Mucosa of gallbladder (tissue), 1 donor: ENCODE results near the gene TMTC1. TPM values are rescaled to one million over a fixed set of nuclear protein-coding genes. Genes with fewer than 3 reads are reported as not detected.
"Not testable (repeated sequence)": the region's sequence is repeated elsewhere in the genome, so short reads cannot be mapped to it uniquely, and the experiment has no call there.

ENCODE experiments used
- DNase-seq: peaks from one replicate; pipeline ENCODE4 v3.0.0-alpha.2; 2020; ENCODE audit warnings: low spot score
- total RNA-seq: library from RNA; stranded (reverse); gene quantifications from one replicate; pipeline ENCODE4 v1.2.1, GENCODE V29; 2021
- donor health status: DM: no; HTN: no; CAD: no.

Gene TMTC1
- total RNA-seq, 1 donor from 2014 or later: 20.6 TPM

DNA sequence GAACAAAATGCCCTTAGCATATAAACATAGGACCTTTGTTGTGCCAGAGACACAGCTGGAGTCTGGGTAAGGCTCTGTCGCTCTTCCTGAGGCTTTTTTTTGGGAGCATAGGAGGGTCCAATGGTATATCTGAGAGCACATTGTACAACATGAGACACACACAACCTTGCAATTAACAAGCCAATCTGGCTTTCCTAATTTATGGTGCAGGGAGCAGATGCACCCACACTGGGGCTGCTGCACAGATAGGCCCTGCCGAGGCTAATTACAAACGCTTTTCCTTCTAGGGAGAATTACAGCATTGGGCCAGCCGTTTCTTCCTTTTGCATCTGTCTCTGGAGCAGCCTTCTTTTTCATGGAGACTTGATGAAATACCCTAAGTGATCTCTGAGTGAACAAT lies 211.3 kb downstream of the TMTC1 start:
- no peak for DNase-seq

DNA sequence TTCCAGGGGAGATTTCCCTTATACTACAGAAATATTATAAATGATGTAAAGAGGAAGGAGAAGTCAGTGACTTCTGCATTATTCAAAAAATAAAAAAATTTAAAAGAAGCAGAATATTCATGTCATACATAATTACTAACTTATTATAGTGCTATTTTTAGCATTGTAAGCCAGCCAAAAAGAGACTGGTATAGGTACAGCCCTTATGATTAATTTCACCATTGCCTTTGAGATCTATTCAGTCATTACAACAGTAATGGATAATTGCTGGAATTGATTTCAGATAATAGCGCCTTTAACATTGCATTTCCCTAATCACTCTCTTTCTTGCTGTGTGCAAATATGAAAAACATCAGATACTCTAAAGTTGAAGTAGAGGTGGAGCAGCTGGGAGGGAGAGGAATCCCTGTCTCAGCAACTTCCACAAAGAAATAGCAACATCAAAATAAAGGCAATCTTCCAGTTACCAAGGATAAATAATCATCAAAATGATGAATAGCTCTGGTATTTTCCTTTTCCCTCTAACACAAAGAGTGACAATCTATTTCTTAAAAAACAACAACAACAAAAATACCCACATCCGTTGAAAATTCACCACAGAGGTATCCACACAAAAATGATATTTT lies 214.5 kb downstream of the TMTC1 start:
- DNase-seq: no peak

DNA sequence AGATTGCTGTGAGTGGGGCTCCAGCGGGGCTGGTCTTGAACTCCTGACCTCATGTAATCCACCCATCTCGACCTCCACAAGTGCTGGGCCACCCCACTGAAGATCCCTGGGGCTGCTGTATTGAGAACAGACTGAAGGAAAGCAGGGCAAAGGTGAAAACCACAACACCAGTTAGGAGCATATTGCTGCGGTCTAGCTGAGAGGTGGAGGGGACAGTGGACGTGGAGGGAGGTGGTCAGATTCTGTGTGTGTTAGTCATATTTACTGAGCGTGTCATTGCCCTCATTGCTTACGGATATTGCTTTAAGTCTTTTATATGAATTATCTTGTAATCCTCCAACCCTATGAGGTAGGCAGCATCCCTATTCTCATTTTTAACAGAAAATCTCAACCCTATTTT lies 217.3 kb downstream of the TMTC1 start:
- DNase-seq: no peak

DNA sequence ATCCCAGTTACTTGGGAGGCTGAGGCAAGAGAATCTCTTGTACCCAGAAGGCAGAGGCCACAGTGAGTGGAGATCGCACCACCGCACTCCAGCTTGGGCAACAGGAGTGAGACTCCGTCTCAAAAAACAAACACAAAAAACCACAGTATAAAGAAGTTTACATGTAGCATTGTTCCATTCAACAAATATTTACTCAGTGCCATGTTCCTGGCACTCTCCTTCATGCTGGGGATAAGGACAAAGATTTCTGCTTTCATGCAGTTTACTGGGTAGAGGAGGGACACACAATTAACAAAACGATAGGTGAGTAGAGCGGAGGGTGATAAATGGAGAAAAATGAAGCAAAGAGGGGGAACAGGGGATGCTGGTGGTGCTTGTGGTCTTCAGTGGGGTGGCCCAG lies 218.0 kb downstream of the TMTC1 start:
- DNase-seq: no peak

DNA sequence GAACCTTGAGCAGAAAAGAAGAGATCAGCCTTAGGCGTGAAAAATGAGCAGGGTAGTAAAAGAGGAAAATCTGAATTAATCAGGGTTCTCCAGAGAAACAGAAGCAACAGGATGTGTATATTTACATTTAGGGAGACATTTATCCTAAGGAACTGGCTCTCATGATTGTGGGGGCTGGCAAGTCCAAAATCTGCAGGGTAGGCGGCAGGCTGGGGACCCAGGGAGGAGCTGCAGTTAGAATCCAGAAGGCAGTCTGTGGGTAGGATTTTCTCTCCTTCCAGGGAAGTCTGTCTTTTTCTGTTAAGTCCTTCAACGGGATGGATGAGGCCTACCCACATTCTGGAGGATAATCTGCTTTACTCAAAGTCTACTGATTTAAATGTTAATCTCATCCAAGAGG lies 218.8 kb downstream of the TMTC1 start:
- no peak for DNase-seq

DNA sequence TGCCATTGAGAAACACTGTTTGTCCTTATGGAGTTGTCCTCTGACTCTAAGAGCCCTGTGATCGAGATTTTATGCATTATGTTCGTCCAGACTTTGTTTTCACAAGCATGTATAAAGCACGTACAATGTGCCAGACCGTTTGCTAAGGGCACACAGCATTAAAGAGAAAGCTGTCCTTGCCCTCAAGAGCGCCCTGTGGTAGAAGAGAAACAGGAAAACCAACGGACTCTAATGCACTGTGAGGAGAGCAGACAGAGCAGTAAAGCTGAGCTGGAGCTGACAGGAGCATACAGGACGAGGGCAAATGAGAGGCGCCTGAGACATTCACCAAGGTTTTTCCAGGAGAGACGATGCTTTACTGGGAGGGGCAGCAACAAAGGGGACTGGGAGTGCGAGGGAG lies 220.1 kb downstream of the TMTC1 start:
- no peak for DNase-seq

DNA sequence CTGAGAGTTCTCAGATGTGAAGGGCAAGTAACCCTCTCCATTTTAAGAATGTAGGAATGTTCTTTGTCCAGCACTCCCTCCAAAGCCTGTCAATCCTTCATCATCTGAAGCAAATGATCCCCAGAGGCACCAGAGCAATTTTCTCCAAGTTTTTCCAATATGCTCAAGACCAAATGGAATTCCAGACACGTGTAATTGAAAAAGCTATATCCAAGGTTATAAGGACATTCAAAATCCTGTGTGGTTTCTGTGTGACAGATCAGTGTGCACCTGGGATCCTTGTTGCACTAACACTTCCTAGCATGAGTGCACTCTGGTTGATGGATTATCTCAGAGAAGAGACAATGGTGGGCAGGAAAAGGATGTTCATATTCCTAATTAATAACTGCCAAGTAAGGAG lies 220.7 kb downstream of the TMTC1 start:
- DNase-seq: no peak

DNA sequence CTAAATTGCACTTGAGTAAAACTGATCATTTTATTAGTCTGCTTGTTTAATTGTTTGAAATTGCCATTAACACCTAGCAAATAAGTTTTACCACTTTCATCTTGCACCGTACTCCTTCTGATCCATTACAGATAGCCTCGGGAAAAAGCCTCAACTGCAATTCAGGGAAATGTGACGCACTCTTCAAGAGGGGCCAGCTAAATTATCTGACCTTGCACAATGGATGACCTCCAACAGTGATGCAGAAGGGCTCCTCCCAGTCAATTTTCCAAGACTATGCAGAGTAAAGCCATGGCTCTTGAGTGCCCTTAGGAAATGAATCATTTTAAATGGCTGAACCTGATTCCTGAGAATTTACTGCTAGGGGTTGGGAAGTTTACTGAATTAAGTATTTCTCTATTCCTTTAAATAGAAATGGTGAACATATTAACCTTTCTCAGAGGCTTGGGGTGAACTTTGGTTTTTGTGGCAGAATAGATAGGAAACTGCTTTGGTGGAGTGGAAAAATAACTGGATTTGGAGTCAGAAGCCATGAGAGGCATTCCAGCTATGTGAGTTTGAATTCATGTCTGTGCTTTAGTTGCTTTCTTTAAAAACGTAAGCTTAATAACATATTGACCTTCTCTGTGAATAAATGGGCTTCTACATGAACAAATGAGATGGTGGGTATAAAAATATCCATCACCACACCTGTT lies 221.5 kb downstream of the TMTC1 start:
- no peak for DNase-seq

DNA sequence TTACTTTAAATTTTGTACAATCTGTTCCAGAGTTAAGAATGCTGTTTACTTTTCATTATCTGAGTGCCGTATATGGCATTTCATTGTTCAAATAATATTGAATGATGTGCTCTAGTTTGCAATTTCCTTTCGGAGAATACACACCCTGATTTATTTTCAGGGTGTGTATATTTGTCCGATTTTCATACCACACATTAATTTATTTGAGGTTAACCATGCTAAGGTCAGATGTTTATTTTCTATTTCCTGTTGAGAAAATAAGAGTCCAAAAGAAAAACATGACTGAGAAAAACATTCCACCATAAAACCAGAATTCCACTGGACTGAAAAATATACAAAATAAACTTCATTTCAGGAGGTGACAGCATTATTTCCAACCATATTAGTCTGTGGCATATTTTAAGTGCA lies 222.1 kb downstream of the TMTC1 start:
- DNase-seq: no peak

DNA sequence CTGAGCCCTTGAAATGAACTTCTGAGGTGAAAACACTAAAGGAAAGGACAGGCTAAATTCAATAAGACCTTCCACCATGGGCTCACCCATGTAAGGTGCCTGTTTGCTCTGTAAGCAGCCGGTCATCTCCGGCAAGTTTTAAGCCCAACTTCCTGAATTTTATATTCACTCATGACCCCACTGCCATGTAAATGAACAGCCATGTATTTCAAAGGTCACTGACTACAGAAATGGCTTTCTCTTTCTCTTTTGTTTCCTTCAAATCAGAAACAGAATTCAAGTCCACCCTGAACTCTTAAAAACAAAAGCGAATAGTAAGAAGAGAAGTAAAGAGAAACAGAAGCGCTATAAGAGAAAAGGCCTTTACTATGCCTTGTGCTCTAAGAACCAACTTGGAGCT lies 224.5 kb downstream of the TMTC1 start:
- no peak for DNase-seq

DNA sequence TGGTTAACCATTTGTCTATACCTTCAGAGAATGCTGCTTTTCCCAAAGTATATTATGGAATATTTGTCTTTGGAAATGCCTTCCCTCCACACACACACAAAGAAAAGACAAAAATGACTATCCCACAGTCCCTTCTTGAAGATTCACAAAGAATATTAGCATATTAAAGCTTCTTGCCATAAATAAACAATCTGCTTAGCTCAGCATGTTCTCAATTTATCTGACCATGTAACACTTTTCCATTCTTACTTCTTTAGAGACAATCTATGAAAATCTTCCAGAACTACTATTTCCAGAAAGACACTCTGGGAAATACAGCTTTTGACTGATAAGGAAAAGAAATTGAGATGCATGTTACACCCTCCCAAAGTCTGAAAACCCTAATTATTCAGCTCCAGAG lies 227.4 kb downstream of the TMTC1 start:
- DNase-seq: no peak

DNA sequence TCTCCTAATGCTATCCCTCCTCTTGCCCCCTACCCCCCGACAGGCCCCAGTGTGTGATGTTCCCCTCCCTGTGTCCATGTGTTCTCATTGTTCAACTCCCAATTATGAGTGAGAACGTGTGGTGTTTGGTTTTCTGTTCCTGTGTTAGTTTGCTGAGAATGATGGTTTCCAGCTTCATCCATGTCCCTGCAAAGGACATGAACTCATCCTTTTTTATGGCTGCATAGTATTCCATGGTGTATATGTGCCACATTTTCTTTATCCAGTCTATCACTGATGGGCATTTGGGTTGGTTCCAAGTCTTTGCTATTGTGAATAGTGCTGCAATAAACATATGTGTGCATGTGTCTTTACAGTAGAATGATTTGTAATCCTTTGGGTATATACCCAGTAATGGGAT lies 228.3 kb downstream of the TMTC1 start:
- DNase-seq: not testable (repeated sequence)

DNA sequence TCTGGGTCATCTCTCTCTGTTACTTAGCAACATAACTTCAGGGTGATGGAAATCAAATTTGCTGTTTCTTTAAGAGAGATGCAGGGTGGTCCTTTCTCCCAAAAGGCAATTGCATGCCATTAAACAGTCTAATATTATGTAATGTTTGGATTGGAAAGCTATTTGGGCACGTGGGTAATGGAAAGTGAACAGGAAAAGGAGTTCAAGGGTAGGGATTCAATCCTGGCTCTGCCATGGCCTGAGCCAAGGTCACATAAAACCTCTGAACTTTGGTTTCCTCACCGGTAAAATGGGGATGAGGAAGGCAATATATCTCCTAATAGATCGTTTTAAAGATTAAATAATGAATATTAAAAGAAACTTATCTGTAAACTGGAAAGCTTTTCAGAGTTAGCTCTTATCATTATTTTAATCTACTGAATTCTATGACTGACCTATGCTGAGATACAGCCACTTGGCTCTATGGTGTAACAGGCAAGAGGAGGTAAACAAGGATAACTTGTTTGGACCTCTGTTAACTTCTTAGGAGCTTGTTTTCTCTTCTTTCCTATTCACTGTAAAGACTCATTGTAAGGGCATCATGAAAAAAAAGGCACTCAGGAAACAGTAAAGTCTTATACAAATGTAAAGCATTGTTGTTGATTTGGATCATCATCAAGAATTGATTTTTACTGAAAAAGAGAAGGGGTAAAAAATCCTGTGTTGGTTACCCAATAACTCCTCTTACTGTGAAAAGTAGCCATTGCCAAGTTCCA lies 230.6 kb downstream of the TMTC1 start:
- no peak for DNase-seq

DNA sequence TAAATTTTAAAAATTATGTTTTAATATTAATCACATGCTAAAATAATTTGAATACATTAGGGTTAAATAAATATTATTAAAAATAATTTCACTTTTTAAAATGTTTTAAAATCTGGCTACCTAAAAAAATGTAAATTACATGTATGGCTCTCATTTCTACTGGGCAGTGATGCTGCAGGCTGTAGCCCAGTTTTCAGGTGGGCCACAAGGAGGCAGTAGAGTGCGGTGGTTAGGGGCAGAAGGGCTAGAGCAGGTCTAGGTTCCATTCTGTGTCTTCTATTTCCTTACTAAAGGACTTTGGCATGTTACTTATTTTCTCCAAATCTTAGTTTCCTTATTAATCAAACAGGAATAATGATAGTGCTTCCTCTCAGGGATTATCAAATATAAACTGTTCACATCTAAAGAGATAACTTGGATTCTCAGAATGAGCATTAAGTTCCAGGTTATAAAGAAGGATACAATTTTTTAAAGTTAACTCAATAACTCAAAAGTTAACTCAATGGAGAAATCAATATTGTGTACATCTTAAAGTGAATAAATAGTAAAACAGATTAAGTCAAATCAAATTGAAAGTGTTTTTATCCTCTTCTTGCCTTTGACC lies 231.3 kb downstream of the TMTC1 start:
- peak; percentile 52 for DNase-seq

DNA sequence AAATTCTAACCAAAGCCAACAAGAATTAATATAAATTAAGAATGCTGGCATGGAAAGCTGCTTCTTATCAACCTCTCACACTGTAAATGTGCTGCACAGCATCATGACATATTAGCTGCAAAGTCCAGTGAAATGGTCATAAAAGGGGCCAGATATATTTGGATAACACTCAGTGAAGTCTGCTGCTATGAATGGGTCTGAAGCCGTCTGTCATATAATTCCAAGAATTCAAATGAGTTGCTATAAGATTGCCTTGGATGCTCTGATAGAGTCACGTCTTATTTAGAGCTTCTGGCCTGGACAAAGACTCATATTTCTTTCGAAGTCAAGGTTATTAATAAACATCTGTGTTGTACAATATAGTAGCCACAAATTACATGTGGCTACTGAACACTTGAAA lies 231.9 kb downstream of the TMTC1 start:
- DNase-seq: no peak

DNA sequence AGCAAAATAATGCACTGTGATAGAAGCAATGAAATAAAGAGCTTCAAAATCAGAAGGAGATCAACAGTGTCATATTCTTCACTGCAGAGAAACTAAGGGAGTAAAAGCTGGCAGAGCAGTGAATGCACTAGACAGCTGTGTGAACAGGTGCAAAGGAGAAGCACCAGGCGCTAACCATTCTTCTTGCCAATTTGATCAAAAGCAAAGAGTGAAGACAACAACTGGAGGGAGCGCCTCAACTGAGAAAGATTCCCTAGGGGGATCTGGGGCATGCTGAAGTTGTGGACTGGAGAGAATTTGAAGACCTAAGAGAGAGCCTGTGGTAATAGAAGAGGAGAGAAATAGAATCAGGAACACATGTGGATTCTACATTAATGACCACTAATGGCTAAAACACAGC lies 235.9 kb downstream of the TMTC1 start:
- DNase-seq: no peak

DNA sequence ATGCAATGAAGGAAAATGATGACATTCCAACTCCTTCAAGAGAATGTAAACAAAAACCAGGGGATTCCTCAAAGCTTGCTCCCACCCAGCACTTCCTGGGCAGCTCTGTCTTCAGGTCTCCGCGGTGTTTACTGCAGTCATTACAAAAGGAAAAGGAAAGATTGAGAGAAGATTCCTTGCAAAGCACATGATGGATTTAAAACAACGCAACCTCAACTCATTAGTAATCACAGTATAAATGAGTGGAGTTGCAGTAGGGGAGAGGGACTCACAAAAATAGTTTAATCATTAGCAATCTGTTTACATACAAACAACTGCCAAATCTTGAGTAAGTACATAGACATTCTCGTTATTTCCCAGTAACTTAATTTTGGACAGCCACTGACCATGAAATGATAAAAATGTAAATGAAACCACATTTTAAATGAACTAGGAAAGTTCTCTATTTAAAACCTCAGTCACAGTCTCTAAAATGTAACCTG lies 236.6 kb downstream of the TMTC1 start:
- DNase-seq: no peak

DNA sequence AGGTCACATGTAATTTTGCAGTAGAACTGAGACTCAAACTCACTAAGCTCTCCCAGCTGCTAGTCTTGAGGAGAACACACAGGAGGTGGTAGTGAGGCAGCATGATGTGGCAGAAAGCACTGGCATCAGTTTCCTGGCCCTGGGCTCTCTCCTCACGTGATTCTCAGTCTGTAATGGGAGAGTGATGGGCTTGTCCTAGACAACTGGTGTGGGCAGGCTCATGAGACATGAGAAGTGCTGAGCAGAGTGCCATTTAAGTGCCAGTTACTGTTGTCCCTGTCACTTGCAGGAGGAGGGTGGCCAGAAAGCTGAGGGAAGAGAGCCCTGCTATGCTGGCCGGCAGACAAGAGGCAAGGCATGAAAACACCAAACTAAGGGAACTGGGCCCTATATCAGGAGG lies 237.7 kb downstream of the TMTC1 start:
- no peak for DNase-seq

DNA sequence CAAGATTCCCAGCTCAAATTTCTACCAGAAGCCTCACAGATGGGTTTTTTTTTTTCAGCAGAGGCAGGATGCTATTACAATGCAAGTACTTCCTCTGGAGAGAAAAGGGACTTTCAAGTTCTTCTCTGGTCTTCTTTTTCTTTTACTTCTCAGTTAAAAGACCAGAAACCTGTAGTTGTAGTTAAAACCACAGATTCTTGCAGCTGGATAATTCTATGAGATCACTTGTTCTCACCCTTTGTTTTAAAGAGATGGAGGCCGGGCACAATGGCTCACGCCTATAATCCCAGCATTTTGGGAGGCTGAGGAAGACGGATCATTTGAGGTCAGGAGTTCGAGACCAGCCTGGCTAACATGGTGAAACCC lies 238.7 kb downstream of the TMTC1 start:
- DNase-seq: no peak

DNA sequence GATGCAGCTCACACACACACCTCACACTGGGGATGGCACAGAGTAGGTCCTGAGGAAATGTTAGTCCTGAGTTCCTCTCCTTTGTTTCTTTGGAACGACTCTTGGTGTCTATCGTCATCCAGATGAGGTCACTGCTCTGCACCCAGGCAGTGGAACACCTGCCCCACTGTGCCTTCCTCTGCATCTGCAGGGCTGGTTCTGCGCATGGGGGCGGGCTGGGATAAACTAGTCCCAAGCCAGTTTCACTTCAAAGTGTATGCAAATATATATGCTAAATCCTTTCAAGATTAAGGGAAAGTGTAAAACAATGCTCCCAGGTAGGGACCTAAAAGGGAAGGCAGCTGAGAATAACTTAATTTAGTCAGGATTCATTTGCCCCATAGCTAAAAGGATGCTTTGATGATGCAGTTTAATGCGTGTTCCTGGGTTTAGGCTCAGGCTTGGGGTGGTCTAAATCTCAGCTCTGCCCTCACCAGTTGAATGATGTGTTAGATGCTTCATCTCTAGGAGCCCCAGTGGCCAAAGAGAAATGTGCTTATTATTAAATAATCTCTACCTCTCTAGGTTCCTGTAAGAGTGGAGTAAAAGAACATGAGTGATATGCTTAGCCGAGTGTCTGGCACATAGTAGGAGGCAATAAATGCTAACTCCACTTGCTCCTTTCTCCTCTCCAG lies 239.2 kb downstream of the TMTC1 start:
- no peak for DNase-seq

DNA sequence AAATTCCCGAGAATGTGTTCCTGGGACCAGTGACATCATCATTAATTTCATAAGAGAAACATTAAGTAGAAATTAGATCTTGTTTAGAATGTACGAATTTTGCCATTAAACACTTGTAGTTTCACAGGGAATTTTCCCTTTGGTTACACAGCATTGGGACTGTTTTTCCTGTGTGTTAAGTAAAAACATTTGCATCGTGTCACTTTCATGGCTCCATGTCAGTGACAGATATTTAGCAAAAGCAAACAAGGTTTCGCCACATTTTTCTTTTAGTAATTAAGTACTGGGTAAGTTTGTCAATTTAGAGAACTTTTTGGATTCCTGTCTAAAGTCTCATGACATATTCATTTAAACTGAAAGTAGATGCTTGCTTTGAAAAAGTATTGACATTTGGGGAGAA lies 240.7 kb downstream of the TMTC1 start:
- no peak for DNase-seq

DNA sequence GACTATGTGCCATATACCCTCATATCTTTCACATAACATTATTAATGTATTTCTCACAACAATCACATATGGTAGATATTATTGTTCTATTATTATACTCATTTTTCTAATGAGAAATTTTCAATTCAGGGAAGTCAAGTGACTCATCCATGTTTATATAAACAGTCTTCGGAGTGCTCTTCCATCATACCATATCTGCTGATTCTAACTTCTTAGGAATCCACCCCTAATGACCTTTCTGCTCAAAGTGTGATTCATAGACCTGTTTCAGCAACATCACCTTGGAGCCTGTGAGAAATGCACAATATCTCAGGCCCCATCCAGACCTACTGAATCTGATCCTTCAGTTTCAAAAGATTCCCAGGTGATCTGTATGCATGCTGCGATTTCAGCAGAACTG lies 246.4 kb downstream of the TMTC1 start:
- DNase-seq: no peak
